Heart left ventricle (tissue), 13 donors: ENCODE measurements around the gene PPT2.
"Not testable (repeated sequence)": the region's sequence is repeated elsewhere in the genome, so short reads cannot be mapped to it uniquely, and the experiment has no call there.

Experiments used
- CTCF ChIP-seq, 12 donors: fragments of 200-600 bp; sonication (generic) in 4 of 12; IDR thresholded peaks; one replicate each; pipeline versions ENCODE4 v1.5.0 to v1.8.0; 2018 to 2022; ENCODE audit warnings: antibody characterized with exemption in 12 of 12, mild to moderate bottlenecking in 5 of 12
- POLR2A ChIP-seq, 2 donors: fragments of 450-650 bp; IDR thresholded peaks; one replicate each; pipeline ENCODE4 v1.6.1; 2017; ENCODE audit warnings: antibody characterized with exemption in 2 of 2, mild to moderate bottlenecking in 2 of 2, moderate library complexity in 2 of 2
- donor health status: ischemic (EF 13 %, LVEDD 7.1; RV severe dilation, severe dysfunction).
- donor health status: DM: no; HTN: yes; CAD: no.
- donor health status: DM: no; HTN: no; CAD: no.
- donor health status: ischemic (EF 25% LVEDD 6.9; RV normal size, moderate dysfunction).
- donor health status: ischemic (EF 25% LVEDD 5.7; RV mildly dilated, moderate dysfunction).
- donor health status: ischemic (EF 35%, LVEDD 5.7; RV mildly dilated, moderate dysfunction).
- donor health status: nonischemic (EF 11% LVEDD 7.7; RV severe dilation, severe dysfunction).
- donor health status: DM: yes; HTN: yes; CAD: no.
- donor health status: PGD.
- donor health status: ischemic (EF 29% LVEDD 5.4; RV normal size, mild dysfunction).
- donor health status: nonischemic (EF 23%, LVEDD 6.1; RV moderate dilation, normal function).

DNA sequence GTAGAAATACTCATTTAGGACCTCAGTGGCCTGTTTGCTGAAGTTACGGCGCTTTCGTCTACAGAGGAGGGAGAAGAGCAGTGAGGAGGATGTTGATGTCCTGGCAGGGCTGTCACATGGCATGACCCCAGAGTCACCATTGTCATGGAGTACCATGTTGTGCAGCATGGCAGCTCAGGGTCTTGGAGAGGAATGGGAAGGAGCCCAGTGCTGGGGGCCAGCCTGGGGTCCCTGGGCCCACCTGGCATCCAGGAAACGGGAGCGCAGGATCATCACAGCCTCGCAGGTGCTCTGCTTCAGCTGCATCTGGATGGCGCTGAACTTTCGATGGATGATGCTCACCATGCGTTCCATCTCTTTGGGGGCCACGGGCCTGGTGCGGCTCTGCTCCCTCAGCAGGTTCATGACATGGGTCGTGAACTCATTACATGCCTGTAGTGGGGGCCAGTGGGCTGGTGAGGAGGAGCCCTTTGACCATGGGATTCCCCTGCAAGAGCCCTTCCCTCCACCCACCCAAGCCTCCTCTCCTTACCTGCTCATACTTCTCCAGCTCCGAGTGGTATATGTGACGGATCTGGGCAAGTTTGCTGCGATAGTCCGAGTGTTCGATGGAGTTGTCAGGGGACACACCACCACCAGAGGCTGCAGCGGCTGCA, 33.9 kb downstream of the PPT2 start:
- TF ChIP-seq CTCF, POLR2A (IDR thresholded peaks at IDR 0.05): not testable (repeated sequence)
